Prostate gland (tissue), 2 donors: ENCODE results near the gene FBXL19. TPM values are rescaled to one million over a fixed set of nuclear protein-coding genes. Genes with fewer than 3 reads are reported as not detected.

Experiments
- DNase-seq: peaks from one replicate; pipeline ENCODE4 v3.0.0-alpha.2; 2019; ENCODE audit warnings: low spot score
- H3K27ac ChIP-seq, 2 donors: fragments of 200-600 bp; sonication (generic); 2 replicates each; pipeline ENCODE4 v1.5.1; 2017 to 2019
- H3K27me3 ChIP-seq: fragments of 200-600 bp; sonication (generic); replicated peaks from 2 replicates; pipeline ENCODE4 v1.5.1; 2019; ENCODE audit not compliant: insufficient read depth
- H3K36me3 ChIP-seq, 2 donors: fragments of 200-600 bp; sonication (generic); 1 replicate in 1 of 2; 2 replicates in 1 of 2; pipeline versions ENCODE4 v1.5.1 to v1.8.1; 2017 to 2019
- H3K4me1 ChIP-seq: fragments of 200-600 bp; sonication (generic); replicated peaks from 2 replicates; pipeline ENCODE4 v1.5.1; 2019
- H3K4me3 ChIP-seq, 2 donors: fragments of 200-600 bp; sonication (generic); 2 replicates each; pipeline ENCODE4 v1.5.1; 2017 to 2019
- H3K9me3 ChIP-seq: fragments of 200-600 bp; sonication (generic); 2 replicates; pipeline ENCODE4 v1.5.1; 2017
- POLR2A ChIP-seq: fragments of 450-650 bp; IDR thresholded peaks from one replicate; pipeline ENCODE4 v1.6.1; 2016; ENCODE audit warnings: antibody characterized with exemption, mild to moderate bottlenecking
- POLR2AphosphoS5 ChIP-seq: sonication (generic); formaldehyde crosslinking; IDR thresholded peaks from one replicate; pipeline ENCODE4 v1.6.1; 2017; ENCODE audit warnings: antibody characterized with exemption
- WGBS: methylation state at CpG from one replicate; pipeline ENCODE4 v1.1.5; 2018; 5-methylcytosine and 5-hydroxymethylcytosine counted together
- intact Hi-C: fragments of 100-400 bp; cut with DNase I; formaldehyde crosslinking; loops from one replicate; pipeline ENCODE4 v1.14.2; 2022
- total RNA-seq, 2 donors: library from RNA; depleted of rRNA; stranded (reverse); fragments of >200 nt; gene quantifications; one replicate each; pipeline ENCODE4 v1.1.0, GENCODE V29; 2016
- TF ChIP-seq, protein P1 (sequence below), 4 experiments: fragments of 200-600 bp in 2 of 4; fragments of 450-650 bp in 2 of 4; sonication (generic) in 2 of 4; IDR thresholded peaks; 1 replicate in 3 of 4; 2 replicates in 1 of 4; pipeline ENCODE4 v1.5.1; 2016 to 2019; ENCODE audit warnings: antibody characterized with exemption in 4 of 4, mild to moderate bottlenecking in 2 of 4, moderate library complexity in 2 of 4

The FBXL19 gene
- total RNA-seq, 2 donors from 2014 or later: 23.5 to 125 TPM

DNA sequence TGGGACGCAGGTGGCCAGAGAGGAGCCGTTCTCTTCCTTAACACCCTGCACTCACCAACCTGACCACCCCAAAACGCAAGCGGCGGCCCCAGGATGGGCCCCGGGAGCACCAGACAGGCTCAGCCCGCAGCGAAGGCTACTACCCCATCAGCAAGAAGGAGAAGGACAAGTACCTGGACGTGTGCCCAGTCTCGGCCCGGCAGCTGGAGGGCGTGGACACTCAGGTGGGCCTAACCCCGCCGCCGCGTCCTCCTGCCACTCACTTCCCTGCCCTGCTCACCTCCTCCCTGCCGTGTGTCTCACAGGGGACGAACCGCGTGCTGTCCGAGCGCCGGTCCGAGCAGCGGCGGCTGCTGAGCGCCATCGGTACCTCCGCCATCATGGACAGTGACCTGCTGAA lies 57.1 kb downstream of the FBXL19 start:
- H3K4me1 ChIP-seq: no peaks in the 10 kb centered on the region
- no peak overlapping the region for H3K4me3 ChIP-seq
- H3K27me3 ChIP-seq: no peaks in the 10 kb centered on the region
- WGBS: 84% methylated on average over 29 of the region's 29 CpGs
- H3K9me3 ChIP-seq: no peaks in the 10 kb centered on the region
- no peak for DNase-seq
- H3K27ac ChIP-seq: no peak overlapping the region
- intact Hi-C loops: loop anchor here (5.0 to 10.0 kb wide), 3 partner anchors 114 to 894 kb away; partner anchors contain the start of genes VKORC1 and ZNF267
- H3K36me3 ChIP-seq: peaks cover 9 to 35% of the 10 kb centered on the region in 2 donors
- TF ChIP-seq POLR2A (no peak), POLR2AphosphoS5 (no peak)
- TF ChIP-seq, protein P1, sequence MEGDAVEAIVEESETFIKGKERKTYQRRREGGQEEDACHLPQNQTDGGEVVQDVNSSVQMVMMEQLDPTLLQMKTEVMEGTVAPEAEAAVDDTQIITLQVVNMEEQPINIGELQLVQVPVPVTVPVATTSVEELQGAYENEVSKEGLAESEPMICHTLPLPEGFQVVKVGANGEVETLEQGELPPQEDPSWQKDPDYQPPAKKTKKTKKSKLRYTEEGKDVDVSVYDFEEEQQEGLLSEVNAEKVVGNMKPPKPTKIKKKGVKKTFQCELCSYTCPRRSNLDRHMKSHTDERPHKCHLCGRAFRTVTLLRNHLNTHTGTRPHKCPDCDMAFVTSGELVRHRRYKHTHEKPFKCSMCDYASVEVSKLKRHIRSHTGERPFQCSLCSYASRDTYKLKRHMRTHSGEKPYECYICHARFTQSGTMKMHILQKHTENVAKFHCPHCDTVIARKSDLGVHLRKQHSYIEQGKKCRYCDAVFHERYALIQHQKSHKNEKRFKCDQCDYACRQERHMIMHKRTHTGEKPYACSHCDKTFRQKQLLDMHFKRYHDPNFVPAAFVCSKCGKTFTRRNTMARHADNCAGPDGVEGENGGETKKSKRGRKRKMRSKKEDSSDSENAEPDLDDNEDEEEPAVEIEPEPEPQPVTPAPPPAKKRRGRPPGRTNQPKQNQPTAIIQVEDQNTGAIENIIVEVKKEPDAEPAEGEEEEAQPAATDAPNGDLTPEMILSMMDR (IDR thresholded peaks at IDR 0.05): no peak

DNA sequence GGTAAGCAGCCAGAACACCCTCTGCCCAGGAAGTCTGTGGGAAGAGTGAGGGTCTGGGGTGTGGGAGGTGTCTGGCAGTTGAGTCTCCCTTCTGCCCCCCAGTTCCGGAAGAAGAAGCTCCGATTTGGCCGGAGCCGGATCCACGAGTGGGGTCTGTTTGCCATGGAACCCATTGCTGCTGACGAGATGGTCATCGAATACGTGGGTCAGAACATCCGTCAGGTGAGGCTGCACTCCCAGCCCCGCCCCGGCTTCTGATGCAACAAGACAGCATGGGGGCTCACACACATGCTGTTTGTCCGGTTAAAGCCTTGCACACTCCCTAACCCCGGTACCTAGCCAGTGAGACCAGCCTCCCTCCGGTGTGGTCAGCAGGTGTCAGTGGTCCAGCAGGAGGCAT lies 57.6 kb downstream of the FBXL19 start:
- Histone ChIP-seq H3K9me3 (no peaks in the 10 kb centered on the region), H3K4me1 (no peaks in the 10 kb centered on the region), H3K4me3 (no peak overlapping the region), H3K36me3 (peaks cover 5 to 32% of the 10 kb centered on the region in 2 donors), H3K27ac (no peak overlapping the region), H3K27me3 (no peaks in the 10 kb centered on the region)
- TF ChIP-seq POLR2A (no peak), POLR2AphosphoS5 (no peak)
- TF ChIP-seq, protein P1 (IDR thresholded peaks at IDR 0.05): no peak
- intact Hi-C loops: loop anchor here (5.0 to 10.0 kb wide), 3 partner anchors 114 to 894 kb away; partner anchors contain the start of genes VKORC1 and ZNF267
- WGBS: 93% methylated on average over 14 of the region's 14 CpGs
- no peak for DNase-seq

DNA sequence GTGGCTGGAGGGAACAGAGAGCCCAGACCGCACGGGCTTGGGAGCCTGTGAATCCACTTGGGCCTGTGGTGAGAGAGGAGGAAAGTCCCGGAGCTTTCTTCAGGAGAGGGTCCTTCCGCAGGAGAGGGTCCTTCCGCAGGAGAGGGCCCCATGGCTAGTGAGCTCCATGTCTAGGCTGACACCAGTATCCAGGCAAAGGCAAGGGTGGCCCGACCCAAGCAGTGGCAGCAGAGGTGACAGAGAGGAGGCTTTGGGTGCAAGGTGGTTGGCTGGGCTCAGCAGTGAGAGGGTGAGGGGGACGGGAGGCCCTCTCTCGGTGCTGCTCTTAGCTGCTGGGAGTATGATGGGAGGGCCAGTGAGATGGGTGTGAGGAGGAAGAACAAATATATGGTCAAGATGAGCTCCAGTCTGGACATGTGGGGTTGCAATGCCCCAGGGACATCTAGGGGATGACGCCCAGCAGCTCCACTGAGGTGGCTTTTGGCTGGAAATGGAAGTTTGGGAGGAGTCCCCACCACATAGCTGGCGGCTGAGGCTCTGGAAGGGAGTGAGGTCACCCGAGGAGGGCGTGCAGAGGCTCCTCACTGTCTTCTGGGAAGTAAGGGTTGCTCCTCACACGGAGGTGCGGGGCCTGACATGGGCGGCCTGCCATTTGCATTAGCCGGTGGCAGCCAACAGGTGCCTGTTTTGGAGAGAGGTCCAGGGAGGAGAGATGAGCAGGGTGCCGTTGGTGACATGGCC lies 59.3 kb downstream of the FBXL19 start:
- Histone ChIP-seq H3K9me3 (no peaks in the 10 kb centered on the region), H3K36me3 (peaks cover 5 to 19% of the 10 kb centered on the region in 2 donors), H3K27me3 (no peaks in the 10 kb centered on the region), H3K4me1 (no peaks in the 10 kb centered on the region), H3K27ac (no peak overlapping the region), H3K4me3 (no peak overlapping the region)
- WGBS: 72% methylated on average over 17 of the region's 17 CpGs
- TF ChIP-seq POLR2AphosphoS5 (no peak), POLR2A (no peak)
- TF ChIP-seq, protein P1 (IDR thresholded peaks at IDR 0.05): no peak
- DNase-seq: no peak
- intact Hi-C loops: loop anchor here (5.0 to 10.0 kb wide), 3 partner anchors 112 to 892 kb away; partner anchors contain the start of genes VKORC1 and ZNF267

DNA sequence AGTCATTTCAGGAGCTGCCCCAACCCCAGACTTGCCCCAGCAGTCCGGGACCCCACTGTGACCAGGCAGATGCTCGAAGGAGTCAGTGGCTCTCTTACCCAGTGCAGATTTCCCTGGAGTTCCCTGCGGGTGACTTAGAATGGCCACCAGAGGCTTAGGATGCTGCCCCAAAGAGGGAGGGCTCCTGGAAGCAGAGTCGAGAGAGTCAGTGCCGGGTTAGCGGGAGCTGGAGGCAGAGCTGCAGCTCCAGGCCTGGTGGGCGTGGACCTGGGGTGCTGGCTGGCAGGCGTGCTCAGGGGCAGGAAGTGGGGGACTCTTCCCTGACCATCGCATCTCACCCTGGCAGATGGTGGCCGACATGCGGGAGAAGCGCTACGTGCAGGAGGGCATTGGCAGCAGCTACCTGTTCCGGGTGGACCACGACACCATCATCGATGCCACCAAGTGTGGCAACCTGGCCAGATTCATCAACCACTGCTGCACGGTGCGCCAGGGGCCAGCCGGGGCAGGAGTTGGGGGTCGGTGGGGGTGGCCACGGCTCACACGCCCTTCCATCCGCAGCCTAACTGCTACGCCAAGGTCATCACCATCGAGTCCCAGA lies 60.0 kb downstream of the FBXL19 start:
- peaks cover 5 to 19% of the 10 kb centered on the region in 2 donors for H3K36me3 ChIP-seq
- WGBS: 81% methylated on average over 25 of the region's 25 CpGs
- intact Hi-C loops: loop anchor here (5.0 to 10.0 kb wide), 3 partner anchors 111 to 891 kb away; partner anchors contain the start of genes VKORC1 and ZNF267

More for the DNA sequence above, 60.0 kb downstream of the FBXL19 start:
- Histone ChIP-seq H3K4me3 (no peak overlapping the region), H3K9me3 (no peaks in the 10 kb centered on the region), H3K27ac (no peak overlapping the region), H3K27me3 (no peaks in the 10 kb centered on the region), H3K4me1 (no peaks in the 10 kb centered on the region)
- DNase-seq: no peak
- TF ChIP-seq POLR2A (no peak), POLR2AphosphoS5 (no peak)
- TF ChIP-seq, protein P1 (IDR thresholded peaks at IDR 0.05): no peak
